Measurements from ENCODE around the gene DIDO1.
A peak's percentile ranks its signal among the peaks of the same experiment; 100 is the strongest.

The DIDO1 gene

GRCh38 chr20:62832212-62832922 lies 93.9 kb downstream of the DIDO1 start:
- DNase-seq, result peak in 3 of 14 donors; percentile 14 to 40 (median 23)

- DNase-seq, result no peak
Measured at GRCh38 chr20:62831854-62832211, 94.5 kb downstream of the DIDO1 start.

GRCh38 chr20:62831361-62831788 lies 94.9 kb downstream of the DIDO1 start:
- no peak for DNase-seq

- no peak for DNase-seq
Measured at GRCh38 chr20:62830821-62831220, 95.5 kb downstream of the DIDO1 start.

- no peak for DNase-seq
Measured at GRCh38 chr20:62830251-62830650, 96.1 kb downstream of the DIDO1 start.

- no peak for DNase-seq
Measured at GRCh38 chr20:62829231-62830230, 96.8 kb downstream of the DIDO1 start.

GRCh38 chr20:62828511-62829230 lies 97.6 kb downstream of the DIDO1 start:
- no peak for DNase-seq

GRCh38 chr20:62828051-62828450 lies 98.3 kb downstream of the DIDO1 start:
- no peak for DNase-seq

Measured in C1 segment of cervical spinal cord (tissue), 14 donors.